Measurements from ENCODE around the gene ECPAS. TPM values are rescaled to one million over a fixed set of nuclear protein-coding genes. Genes with fewer than 3 reads are reported as not detected.
"Not testable (repeated sequence)": the region's sequence is repeated elsewhere in the genome, so short reads cannot be mapped to it uniquely, and the experiment has no call there.

The ECPAS gene
- total and polyA plus RNA-seq, 4 donors: 17.4 to 93.2 (median 47.2) TPM

- no peaks in the 10 kb centered on the region for H3K36me3 ChIP-seq (ENCODE audit: control insufficient read depth in 4 of 4, insufficient read depth in 4 of 4, low read length in 4 of 4)
- H3K27me3 ChIP-seq (ENCODE audit: control insufficient read depth in 3 of 3, insufficient read depth in 3 of 3, low read length in 2 of 3): no peaks in the 10 kb centered on the region
- no peak overlapping the region for H3K9ac ChIP-seq (ENCODE audit: insufficient read depth in 1 of 2, low read length in 2 of 2)
- H3K9me3 ChIP-seq (ENCODE audit: control insufficient read depth in 4 of 4, insufficient read depth in 3 of 4, low read length in 3 of 4): no peaks in the 10 kb centered on the region
- ATAC-seq (ENCODE audit: insufficient read depth, low FRiP score) (no peak), DNase-seq (no peak)
- H3K4me3 ChIP-seq: no peak overlapping the region
- H3K4me1 ChIP-seq (ENCODE audit: control insufficient read depth in 5 of 5, insufficient read depth in 5 of 5, low read length in 5 of 5): no peaks in the 10 kb centered on the region
- TF ChIP-seq CTCF (IDR thresholded peaks at IDR 0.05; ENCODE audit: control extremely low read depth, extremely low read depth): no peak
- H3K27ac ChIP-seq (ENCODE audit: low read depth in 1 of 2, low read length in 1 of 2): no peak overlapping the region
These were observed 30.8 kb upstream of the ECPAS start for GRCh38 chr9:111514967-111515366.

- H3K27me3 ChIP-seq (ENCODE audit: control insufficient read depth in 3 of 3, insufficient read depth in 3 of 3, low read length in 2 of 3); H3K36me3 ChIP-seq (ENCODE audit: control insufficient read depth in 4 of 4, insufficient read depth in 4 of 4, low read length in 4 of 4); H3K27ac ChIP-seq (ENCODE audit: low read depth in 1 of 2, low read length in 1 of 2); DNase-seq; H3K4me3 ChIP-seq; H3K4me1 ChIP-seq (ENCODE audit: control insufficient read depth in 5 of 5, insufficient read depth in 5 of 5, low read length in 5 of 5); ATAC-seq (ENCODE audit: insufficient read depth, low FRiP score); H3K9ac ChIP-seq (ENCODE audit: insufficient read depth in 1 of 2, low read length in 2 of 2); H3K9me3 ChIP-seq (ENCODE audit: control insufficient read depth in 4 of 4, insufficient read depth in 3 of 4, low read length in 3 of 4): not testable (repeated sequence)
- WGBS, 2 donors: 72 to 75% methylated on average over 6 of the region's 6 CpGs
These were observed 27.4 kb upstream of the ECPAS start for GRCh38 chr9:111511581-111511980.

GRCh38 chr9:111502506-111502905 is 18.3 kb upstream of the ECPAS start:
- H3K9ac ChIP-seq (ENCODE audit: insufficient read depth in 1 of 2, low read length in 2 of 2): no peak overlapping the region
- 92 to 96% methylated on average over 3 of the region's 3 CpGs for WGBS, 2 donors
- no peak for ATAC-seq (ENCODE audit: insufficient read depth, low FRiP score)

GRCh38 chr9:111501648-111502047 is 17.5 kb upstream of the ECPAS start:
- H3K36me3 ChIP-seq (ENCODE audit: control insufficient read depth in 4 of 4, insufficient read depth in 4 of 4, low read length in 4 of 4): no peaks in the 10 kb centered on the region
- H3K27me3 ChIP-seq (ENCODE audit: control insufficient read depth in 3 of 3, insufficient read depth in 3 of 3, low read length in 2 of 3): no peaks in the 10 kb centered on the region
- H3K9me3 ChIP-seq (ENCODE audit: control insufficient read depth in 4 of 4, insufficient read depth in 3 of 4, low read length in 3 of 4): no peaks in the 10 kb centered on the region
- 90 to 91% methylated on average over 6 of the region's 6 CpGs for WGBS, 2 donors
- H3K4me1 ChIP-seq (ENCODE audit: control insufficient read depth in 5 of 5, insufficient read depth in 5 of 5, low read length in 5 of 5): no peaks in the 10 kb centered on the region
- ATAC-seq (ENCODE audit: insufficient read depth, low FRiP score) (no peak), DNase-seq (no peak)
- H3K4me3 ChIP-seq: no peak overlapping the region
- no peak overlapping the region for H3K9ac ChIP-seq (ENCODE audit: insufficient read depth in 1 of 2, low read length in 2 of 2)
- TF ChIP-seq CTCF (IDR thresholded peaks at IDR 0.05; ENCODE audit: control extremely low read depth, extremely low read depth): no peak
- no peak overlapping the region for H3K27ac ChIP-seq (ENCODE audit: low read depth in 1 of 2, low read length in 1 of 2)

More at GRCh38 chr9:111502506-111502905, 18.3 kb upstream of the ECPAS start:
- H3K4me3 ChIP-seq: no peak overlapping the region
- H3K36me3 ChIP-seq (ENCODE audit: control insufficient read depth in 4 of 4, insufficient read depth in 4 of 4, low read length in 4 of 4): no peaks in the 10 kb centered on the region
- DNase-seq: no peak
- H3K27me3 ChIP-seq (ENCODE audit: control insufficient read depth in 3 of 3, insufficient read depth in 3 of 3, low read length in 2 of 3): no peaks in the 10 kb centered on the region
- H3K27ac ChIP-seq (ENCODE audit: low read depth in 1 of 2, low read length in 1 of 2): no peak overlapping the region
- H3K4me1 ChIP-seq (ENCODE audit: control insufficient read depth in 5 of 5, insufficient read depth in 5 of 5, low read length in 5 of 5): no peaks in the 10 kb centered on the region
- TF ChIP-seq CTCF (IDR thresholded peaks at IDR 0.05; ENCODE audit: control extremely low read depth, extremely low read depth): no peak
- H3K9me3 ChIP-seq (ENCODE audit: control insufficient read depth in 4 of 4, insufficient read depth in 3 of 4, low read length in 3 of 4): no peaks in the 10 kb centered on the region
